GM23248 (cell line): ENCODE measurements around the gene SSR4.

ENCODE experiments used
- EZH2 ChIP-seq: fragments of 200-600 bp; sonication (generic); IDR thresholded peaks from 2 replicates; pipeline ENCODE4 v1.6.1; 2018; ENCODE audit warnings: antibody characterized with exemption, mild to moderate bottlenecking; ENCODE audit not compliant: insufficient read depth, poor library complexity, severe bottlenecking
- EZH2phosphoT487 ChIP-seq: fragments of 200-600 bp; sonication (generic); IDR thresholded peaks from 2 replicates; pipeline ENCODE4 v1.6.1; 2018; ENCODE audit warnings: antibody characterized with exemption, moderate library complexity, mild to moderate bottlenecking, low read depth; ENCODE audit not compliant: insufficient read depth

GRCh38 chrX:153827016-153827415 is 32.5 kb downstream of the SSR4 start:
- TF ChIP-seq EZH2phosphoT487 (no peak), EZH2 (no peak)
